ENCODE data around the gene CDH5.

The CDH5 gene

DNA sequence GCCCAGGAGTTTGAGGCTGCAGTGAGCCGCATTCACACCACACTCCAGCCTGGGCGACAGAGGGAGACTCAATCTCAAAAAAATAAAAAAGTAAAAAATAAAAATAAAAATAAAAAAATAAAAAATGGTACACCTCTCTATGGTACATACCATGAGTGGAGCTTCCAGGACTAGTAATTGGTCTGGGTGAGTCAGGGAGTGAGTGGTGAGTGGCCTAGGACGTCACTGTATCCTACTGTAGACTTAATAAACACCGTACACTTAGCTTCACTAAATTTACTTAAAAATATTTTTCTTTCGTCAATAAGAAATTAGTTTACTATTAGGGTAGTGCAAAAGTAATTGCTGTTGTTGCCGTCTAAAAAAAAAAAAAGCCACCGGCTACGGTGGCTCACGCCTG is 9.0 kb downstream of the CDH5 start:
- FAIRE-seq = no peak

DNA sequence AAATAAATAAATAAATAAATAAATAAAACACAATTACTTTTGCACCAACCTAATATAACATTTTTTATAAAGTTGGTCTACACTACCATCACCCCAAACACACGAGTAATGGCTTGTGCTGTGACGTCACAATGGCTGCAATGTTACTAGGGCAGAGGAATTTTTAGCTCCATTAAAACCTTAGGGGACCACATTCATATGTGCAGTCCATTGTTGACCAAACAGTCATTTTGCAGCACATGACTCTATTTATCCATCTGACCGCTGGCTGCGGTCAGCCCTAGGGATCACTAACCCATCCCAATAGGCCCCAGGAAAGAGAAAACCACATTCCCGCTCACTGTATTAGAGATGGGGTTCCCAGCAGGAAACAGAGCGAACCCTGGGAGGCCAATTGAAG is 9.6 kb downstream of the CDH5 start:
- FAIRE-seq = no peak

GRCh38 chr16:66376577-66377305 is 10.2 kb downstream of the CDH5 start:
- FAIRE-seq = no peak

- no peak for FAIRE-seq
Observed at GRCh38 chr16:66377324-66377723, 10.8 kb downstream of the CDH5 start.

- no peak for FAIRE-seq
Observed at GRCh38 chr16:66378741-66379570, 12.5 kb downstream of the CDH5 start.

DNA sequence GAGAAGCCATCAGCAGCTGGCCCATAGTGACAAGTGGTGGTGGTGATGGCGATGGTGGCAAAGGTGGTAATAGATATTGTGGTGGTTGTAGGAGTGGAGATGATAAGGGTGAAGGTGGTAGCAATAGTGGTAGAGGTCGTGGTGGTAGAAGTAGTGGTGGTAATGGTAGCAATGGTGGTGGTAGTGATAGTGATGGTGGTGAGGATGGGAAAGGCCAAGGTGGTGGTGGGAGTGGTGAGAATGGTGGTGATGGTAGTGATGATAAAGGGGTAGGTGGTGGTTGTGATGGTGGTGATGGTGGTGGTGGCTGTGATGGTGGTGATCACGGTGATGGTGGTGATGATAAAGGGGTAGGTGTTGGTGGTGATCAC is 13.1 kb downstream of the CDH5 start:
- FAIRE-seq = no peak

- no peak for FAIRE-seq
Observed at GRCh38 chr16:66380421-66380820, 13.9 kb downstream of the CDH5 start.

DNA sequence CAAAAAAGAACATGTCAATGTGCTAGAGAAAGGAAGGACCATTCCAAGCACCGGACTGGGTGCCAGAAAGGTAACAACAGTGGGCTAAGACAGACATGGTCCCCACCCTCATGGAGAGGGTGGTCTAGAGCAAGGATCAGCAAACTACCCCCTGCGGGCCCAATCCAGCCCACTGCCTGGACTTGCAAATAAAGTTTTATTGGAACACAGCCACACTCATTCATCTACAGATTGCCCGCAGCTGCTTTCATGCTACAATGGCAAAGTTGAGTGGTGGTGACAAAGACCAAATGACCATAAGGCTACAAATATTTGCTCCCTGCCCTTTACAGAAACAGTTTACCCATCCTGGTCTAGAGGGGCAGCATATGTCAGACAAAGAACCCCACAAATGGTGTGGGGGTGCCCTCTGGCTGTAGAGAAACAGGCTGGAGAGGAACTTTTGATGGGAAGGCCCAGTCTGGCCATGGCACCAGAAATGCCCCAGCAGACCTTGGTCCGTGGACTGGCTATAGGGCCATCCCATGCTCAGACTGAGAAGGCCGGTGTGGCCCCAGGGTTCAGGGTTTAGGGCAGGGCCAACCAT is 15.2 kb downstream of the CDH5 start:
- no peak for FAIRE-seq

GRCh38 chr16:66382171-66382965 is 15.9 kb downstream of the CDH5 start:
- no peak for FAIRE-seq

DNA sequence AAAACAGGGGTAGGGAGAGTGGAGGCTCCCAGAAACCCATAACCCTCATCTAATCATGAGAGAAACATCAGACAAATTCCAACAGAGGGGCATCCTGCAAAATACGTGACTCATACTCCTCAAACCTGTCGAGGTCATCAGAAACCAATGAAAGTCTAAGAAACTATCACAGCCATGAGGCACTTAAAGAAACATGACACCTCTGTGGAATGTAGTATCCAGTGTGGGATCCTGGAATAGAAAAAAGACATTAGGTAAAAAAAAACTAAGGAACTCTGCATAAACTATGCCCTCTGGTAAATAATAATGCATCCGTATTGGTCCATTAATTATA is 16.4 kb downstream of the CDH5 start:
- no peak for FAIRE-seq

GRCh38 chr16:66383551-66383950 is 17.1 kb downstream of the CDH5 start:
- FAIRE-seq = no peak

- FAIRE-seq = no peak
Observed at GRCh38 chr16:66385415-66385814, 18.9 kb downstream of the CDH5 start.

DNA sequence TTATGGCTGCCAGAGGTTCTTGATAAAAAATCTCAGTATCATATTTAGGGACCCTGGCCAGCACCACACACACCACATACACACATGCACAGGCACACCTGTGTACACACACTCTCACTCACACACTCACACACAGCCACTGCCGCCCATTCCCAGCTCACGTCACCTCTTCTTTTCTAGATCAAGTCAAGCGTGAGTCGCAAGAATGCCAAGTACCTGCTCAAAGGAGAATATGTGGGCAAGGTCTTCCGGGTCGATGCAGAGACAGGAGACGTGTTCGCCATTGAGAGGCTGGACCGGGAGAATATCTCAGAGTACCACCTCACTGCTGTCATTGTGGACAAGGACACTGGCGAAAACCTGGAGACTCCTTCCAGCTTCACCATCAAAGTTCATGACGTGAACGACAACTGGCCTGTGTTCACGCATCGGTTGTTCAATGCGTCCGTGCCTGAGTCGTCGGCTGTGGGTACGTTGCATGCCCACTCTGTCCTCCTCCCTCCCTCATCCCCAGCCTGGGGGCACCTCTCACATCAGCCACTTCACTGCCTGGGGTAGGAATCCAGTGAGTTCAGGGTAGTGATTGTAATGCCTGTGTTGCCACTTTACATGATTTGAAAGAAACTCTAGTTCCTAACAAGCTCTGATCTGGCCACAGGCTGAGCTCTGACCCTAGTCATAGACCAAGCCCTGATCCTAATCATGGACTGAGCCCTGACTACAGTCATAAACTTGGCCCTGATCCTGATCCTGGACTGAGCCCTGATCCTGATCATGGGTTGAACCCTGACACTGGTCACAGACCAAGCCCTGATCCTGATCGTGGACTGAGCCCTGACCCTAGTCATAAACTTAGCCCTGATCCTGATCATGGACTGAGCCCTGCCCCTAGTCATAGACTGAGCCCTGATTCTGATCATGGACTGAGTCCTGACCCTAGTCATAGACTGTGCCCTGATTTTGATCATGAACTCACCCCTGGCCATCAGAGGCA is 20.4 kb downstream of the CDH5 start:
- no peak for FAIRE-seq

- no peak for FAIRE-seq
Observed at GRCh38 chr16:66387817-66388332, 21.4 kb downstream of the CDH5 start.

DNA sequence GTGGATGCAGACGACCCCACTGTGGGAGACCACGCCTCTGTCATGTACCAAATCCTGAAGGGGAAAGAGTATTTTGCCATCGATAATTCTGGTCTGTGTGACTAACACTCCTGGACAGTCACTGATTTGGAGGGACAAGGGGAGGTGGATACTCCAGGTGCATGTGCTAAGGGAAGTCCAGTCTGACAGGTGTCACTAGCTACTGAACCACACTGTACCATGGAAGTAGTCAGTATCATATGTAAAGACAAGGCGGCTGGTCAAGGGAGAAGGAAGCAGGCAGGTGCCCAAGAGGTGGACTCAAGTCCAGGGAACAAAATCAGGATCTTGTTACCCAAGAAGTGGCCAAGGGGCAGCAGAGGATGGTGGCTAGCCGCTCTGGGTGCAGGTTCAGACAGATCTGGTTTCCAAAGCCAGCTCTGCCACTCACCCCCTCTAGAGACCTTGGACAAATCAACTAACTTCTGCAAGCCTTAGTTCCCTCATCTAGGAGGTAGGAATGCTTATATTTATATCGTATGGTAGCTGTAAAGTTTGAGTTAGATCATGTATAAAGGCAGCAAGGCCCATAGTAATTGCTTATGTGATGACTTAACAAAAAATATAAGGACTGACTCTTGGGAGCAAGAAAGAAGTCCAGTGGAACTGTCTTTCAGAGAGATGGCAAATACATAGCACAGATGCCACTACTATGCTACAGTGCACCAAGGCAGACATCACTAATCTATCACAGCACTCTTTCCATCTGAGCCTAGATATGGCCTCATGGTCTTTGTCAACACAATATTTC is 22.1 kb downstream of the CDH5 start:
- FAIRE-seq = no peak

- FAIRE-seq = no peak
Observed at GRCh38 chr16:66389256-66390176, 23.0 kb downstream of the CDH5 start.

DNA sequence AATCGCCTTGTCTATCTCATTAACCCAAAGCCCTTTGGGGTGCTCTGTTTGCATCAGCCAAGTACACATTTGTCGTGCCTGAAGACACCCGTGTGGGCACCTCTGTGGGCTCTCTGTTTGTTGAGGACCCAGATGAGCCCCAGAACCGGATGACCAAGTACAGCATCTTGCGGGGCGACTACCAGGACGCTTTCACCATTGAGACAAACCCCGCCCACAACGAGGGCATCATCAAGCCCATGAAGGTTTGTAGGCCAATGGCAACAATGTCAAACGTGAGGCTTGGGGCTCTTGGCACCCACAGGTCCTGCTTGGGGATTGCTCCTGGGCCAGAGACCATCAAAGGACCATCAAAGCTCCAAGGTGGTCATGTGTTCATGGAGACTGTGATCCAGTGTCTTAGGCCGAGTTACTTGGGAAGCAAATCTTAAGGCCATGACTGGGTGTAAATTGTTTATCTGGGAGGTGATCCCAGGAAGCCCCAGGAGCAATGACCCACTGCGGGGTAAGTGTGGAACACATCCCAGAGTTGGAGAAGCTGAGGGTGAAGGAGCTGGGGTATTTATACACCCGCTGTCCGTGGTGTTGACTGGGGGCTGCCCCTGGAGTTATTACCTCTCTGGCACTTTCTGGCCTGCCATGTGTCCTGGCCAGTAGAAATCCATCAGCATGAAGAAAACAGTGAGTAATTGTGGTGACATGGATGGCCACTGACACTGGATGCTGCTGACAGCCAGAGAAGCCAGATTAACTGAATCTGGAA is 24.0 kb downstream of the CDH5 start:
- FAIRE-seq = no peak

- no peak for FAIRE-seq
Observed at GRCh38 chr16:66391726-66392670, 25.5 kb downstream of the CDH5 start.
